ENCODE data around the gene SSUH2.

Gene SSUH2

DNA sequence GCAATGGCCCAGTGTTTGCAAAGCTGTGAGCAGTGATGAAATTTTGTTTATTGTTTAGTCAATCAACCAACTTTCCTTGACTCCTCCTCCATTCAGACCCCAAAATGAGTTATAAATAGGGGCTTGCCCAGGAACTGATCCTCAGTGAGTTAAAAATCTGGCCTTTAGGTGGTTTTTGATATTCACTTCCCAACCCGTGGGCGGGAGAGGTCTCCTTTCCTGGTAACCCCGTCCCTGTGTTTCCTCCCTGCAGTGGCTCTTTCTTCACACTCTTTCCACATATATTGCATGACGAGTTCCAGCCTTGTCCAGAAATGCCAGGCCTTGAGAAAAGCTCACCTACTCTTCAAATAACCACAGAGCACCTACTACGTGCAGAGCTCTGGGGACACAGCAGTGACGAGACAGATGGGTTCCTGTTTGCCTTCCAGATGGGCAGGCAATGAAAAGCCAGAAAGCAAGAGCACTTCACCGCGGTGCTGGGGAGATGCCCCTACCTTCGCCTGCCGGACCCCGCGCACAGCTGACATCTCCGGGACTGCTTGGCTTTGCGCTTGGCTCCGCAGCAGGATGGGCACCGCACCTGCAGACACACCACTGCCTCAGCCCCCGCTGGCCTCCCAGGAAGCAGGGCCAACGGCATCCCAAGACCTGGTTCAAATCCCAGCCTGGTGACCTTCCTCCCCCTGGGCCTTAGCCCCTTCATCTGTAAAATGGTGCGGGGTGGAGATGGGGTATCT lies 17.2 kb downstream of the SSUH2 start:
- Histone ChIP-seq H3K4me1 (peaks cover 5% of the 10 kb centered on the region), H3K9me3 (ENCODE audit: control insufficient read depth, low read length) (no peaks in the 10 kb centered on the region), H3K79me2 (no peaks in the 10 kb centered on the region), H3K4me2 (ENCODE audit: low read length) (no peak overlapping the region), H3K36me3 (ENCODE audit: control insufficient read depth, insufficient read depth, low read length) (no peaks in the 10 kb centered on the region), H3K9ac (no peak overlapping the region), H2AFZ (no peak overlapping the region), H3K27me3 (ENCODE audit: control insufficient read depth, insufficient read depth, low read length) (no peaks in the 10 kb centered on the region), H3K4me3 (ENCODE audit: low read depth, low read length) (no peak overlapping the region), H3K27ac (no peak overlapping the region)
- TF ChIP-seq, protein P1, sequence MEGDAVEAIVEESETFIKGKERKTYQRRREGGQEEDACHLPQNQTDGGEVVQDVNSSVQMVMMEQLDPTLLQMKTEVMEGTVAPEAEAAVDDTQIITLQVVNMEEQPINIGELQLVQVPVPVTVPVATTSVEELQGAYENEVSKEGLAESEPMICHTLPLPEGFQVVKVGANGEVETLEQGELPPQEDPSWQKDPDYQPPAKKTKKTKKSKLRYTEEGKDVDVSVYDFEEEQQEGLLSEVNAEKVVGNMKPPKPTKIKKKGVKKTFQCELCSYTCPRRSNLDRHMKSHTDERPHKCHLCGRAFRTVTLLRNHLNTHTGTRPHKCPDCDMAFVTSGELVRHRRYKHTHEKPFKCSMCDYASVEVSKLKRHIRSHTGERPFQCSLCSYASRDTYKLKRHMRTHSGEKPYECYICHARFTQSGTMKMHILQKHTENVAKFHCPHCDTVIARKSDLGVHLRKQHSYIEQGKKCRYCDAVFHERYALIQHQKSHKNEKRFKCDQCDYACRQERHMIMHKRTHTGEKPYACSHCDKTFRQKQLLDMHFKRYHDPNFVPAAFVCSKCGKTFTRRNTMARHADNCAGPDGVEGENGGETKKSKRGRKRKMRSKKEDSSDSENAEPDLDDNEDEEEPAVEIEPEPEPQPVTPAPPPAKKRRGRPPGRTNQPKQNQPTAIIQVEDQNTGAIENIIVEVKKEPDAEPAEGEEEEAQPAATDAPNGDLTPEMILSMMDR (IDR thresholded peaks at IDR 0.05) = no peak

DNA sequence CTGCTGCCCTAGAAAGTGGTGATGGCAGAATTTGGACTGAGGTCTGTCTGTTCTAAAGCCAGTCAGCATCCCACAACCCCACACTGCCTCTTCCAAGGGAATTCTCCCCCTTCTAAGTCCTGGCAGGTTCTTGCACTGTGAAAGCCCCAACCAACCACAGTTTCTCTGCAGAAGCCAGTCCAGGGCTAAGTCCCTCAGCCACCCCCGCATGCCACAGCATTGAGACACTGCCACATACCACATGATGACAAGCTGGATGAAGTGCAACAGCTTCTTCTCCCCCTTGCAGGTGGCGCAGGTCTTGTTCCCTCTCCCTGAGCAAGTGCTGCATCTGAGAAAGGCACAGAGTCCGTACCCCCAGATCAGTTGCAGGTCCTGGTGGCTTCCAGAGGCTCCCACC lies 18.6 kb downstream of the SSUH2 start:
- Histone ChIP-seq H3K79me2 (no peaks in the 10 kb centered on the region), H3K27me3 (ENCODE audit: control insufficient read depth, insufficient read depth, low read length) (no peaks in the 10 kb centered on the region), H3K9ac (no peak overlapping the region), H3K4me3 (ENCODE audit: low read depth, low read length) (no peak overlapping the region), H3K4me2 (ENCODE audit: low read length) (no peak overlapping the region), H3K4me1 (peaks cover 5% of the 10 kb centered on the region), H3K9me3 (ENCODE audit: control insufficient read depth, low read length) (no peaks in the 10 kb centered on the region), H3K36me3 (ENCODE audit: control insufficient read depth, insufficient read depth, low read length) (no peaks in the 10 kb centered on the region), H2AFZ (no peak overlapping the region), H3K27ac (no peak overlapping the region)
- TF ChIP-seq, protein P1 (IDR thresholded peaks at IDR 0.05) = no peak

DNA sequence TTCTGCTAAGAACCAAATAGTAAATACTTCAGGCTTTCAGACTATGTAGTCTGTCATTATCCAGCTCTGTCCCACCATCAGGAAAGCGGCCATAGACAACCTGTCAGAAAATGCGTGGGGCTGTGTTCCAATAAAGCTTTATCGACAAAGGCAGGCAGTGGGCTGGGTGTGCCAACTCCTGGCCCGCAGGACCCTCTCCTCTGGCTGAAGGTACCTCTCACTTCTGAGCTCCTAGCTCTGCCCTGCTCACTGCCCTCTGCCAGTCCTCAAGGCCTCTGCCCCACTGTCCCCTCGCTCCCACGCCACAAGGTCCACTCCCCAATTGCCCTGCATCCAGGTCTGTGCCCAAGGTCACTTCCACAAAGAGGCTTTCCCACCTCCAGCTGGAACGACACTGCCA lies 20.0 kb downstream of the SSUH2 start:
- Histone ChIP-seq H3K27me3 (ENCODE audit: control insufficient read depth, insufficient read depth, low read length) (no peaks in the 10 kb centered on the region), H3K27ac (no peak overlapping the region), H3K4me1 (peaks cover 5% of the 10 kb centered on the region), H3K9ac (no peak overlapping the region), H2AFZ (no peak overlapping the region), H3K9me3 (ENCODE audit: control insufficient read depth, low read length) (no peaks in the 10 kb centered on the region), H3K4me2 (ENCODE audit: low read length) (no peak overlapping the region), H3K79me2 (no peaks in the 10 kb centered on the region), H3K4me3 (ENCODE audit: low read depth, low read length) (no peak overlapping the region), H3K36me3 (ENCODE audit: control insufficient read depth, insufficient read depth, low read length) (no peaks in the 10 kb centered on the region)
- TF ChIP-seq, protein P1 (IDR thresholded peaks at IDR 0.05) = no peak

DNA sequence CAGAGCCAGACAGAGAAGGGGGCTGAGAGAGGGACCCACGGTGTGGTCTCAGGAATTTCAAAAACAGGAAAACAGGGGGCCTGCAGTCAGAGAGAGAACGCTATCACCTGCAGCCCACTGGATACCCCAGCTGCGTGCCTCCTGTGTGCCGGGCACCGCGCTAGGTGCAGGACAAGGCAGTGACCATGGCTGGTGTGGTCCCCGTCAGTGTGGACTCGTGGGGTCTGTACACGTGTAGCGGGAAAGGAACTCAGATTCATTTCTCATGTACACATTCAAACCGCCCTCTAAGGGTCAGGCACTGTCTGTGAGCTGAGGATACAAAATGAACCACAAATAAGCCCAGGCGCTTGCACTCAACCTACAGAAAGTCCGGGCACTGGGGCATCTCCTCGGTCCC lies 20.9 kb downstream of the SSUH2 start:
- TF ChIP-seq, protein P1 (IDR thresholded peaks at IDR 0.05) = no peak
- no peaks in the 10 kb centered on the region for H3K9me3 ChIP-seq (ENCODE audit: control insufficient read depth, low read length)
- H3K79me2 ChIP-seq = no peaks in the 10 kb centered on the region
- H3K4me3 ChIP-seq (ENCODE audit: low read depth, low read length) = no peak overlapping the region
- H3K36me3 ChIP-seq (ENCODE audit: control insufficient read depth, insufficient read depth, low read length) = no peaks in the 10 kb centered on the region
- H3K4me1 ChIP-seq = peaks cover 5% of the 10 kb centered on the region
- no peaks in the 10 kb centered on the region for H3K27me3 ChIP-seq (ENCODE audit: control insufficient read depth, insufficient read depth, low read length)
- H3K27ac ChIP-seq = no peak overlapping the region
- peak overlapping the region; percentile 88 for H2AFZ ChIP-seq
- no peak overlapping the region for H3K9ac ChIP-seq
- H3K4me2 ChIP-seq (ENCODE audit: low read length) = no peak overlapping the region
